Activated naive CD4-positive, alpha-beta T cell treated with anti-CD3 and anti-CD28 coated beads for 36 hours (primary cell): Measurements from ENCODE around the gene RIGI. TPM values are rescaled to one million over a fixed set of nuclear protein-coding genes. Genes with fewer than 3 reads are reported as not detected.
"Not testable (repeated sequence)": the region's sequence is repeated elsewhere in the genome, so short reads cannot be mapped to it uniquely, and the experiment has no call there.

ENCODE experiments used
- CTCF ChIA-PET: fragments of 350-600 bp; sonication (Branson Sonifier 250); formaldehyde crosslinking; loops from one replicate; lab custom pipeline; 2021; ENCODE audit warnings: antibody characterized with exemption; lab: Charles Lee
- DNase-seq: peaks from one replicate; pipeline ENCODE4 v3.0.0-alpha.2; 2020
- H3K27ac Mint-ChIP-seq: one replicate; pipeline ENCODE4 v1.8.0; 2021; ENCODE audit warnings: mild to moderate bottlenecking, mixed read lengths
- H3K27me3 Mint-ChIP-seq: one replicate; pipeline ENCODE4 v1.8.0; 2021; ENCODE audit warnings: low read depth, mixed read lengths
- H3K36me3 Mint-ChIP-seq: one replicate; pipeline ENCODE4 v1.8.0; 2021; ENCODE audit warnings: low read depth, mixed read lengths
- H3K4me1 Mint-ChIP-seq: one replicate; pipeline ENCODE4 v1.8.0; 2021; ENCODE audit warnings: low read depth, mixed read lengths
- H3K4me3 Mint-ChIP-seq: one replicate; pipeline ENCODE4 v1.8.0; 2021; ENCODE audit warnings: mild to moderate bottlenecking, moderate library complexity, mixed read lengths
- H3K9me3 Mint-ChIP-seq: one replicate; pipeline ENCODE4 v1.8.0; 2021; ENCODE audit warnings: mixed read lengths
- intact Hi-C: fragments of 100-400 bp; cut with micrococcal nuclease; formaldehyde crosslinking; loops from one replicate; pipeline ENCODE4 v1.15.1; 2023
- total RNA-seq, 2 experiments: library from RNA; stranded (reverse); gene quantifications; one replicate each; pipeline ENCODE4 v1.2.3, GENCODE V29; 2021

RIGI gene
- total RNA-seq, 2 experiments from 2014 or later = 7.5 to 8.4 TPM

GRCh38 chr9:32554107-32554506 lies 28.1 kb upstream of the RIGI start:
- intact Hi-C loops = loop anchor here (10.0 kb wide), 1 partner anchor 901 kb away; no protein-coding TSS in a partner anchor
- Mint-ChIP-seq H3K27ac (no peak overlapping the region), H3K4me3 (no peak overlapping the region), H3K4me1 (peaks cover 40% of the 10 kb centered on the region), H3K9me3 (no peaks in the 10 kb centered on the region), H3K36me3 (peaks cover 29% of the 10 kb centered on the region), H3K27me3 (no peaks in the 10 kb centered on the region)
- CTCF ChIA-PET = interaction anchor here (1.0 to 2.8 kb wide), 6 partner anchors 12 to 446 kb away, joined by 3 to 14 read pairs (median 5); no protein-coding TSS in a partner anchor
- DNase-seq = no peak

- peak; percentile 91 for DNase-seq
- H3K4me1 Mint-ChIP-seq = peaks cover 43% of the 10 kb centered on the region
- no peaks in the 10 kb centered on the region for H3K27me3 Mint-ChIP-seq
- intact Hi-C loops = loop anchor here (1.0 to 10.0 kb wide), 9 partner anchors 9 to 902 kb away; partner anchors contain the start of genes ACO1, APTX, BAG1 and NFX1
- peak within 1 kb of the TSS; percentile 99 for H3K27ac Mint-ChIP-seq
- peaks cover 36% of the 10 kb centered on the region for H3K36me3 Mint-ChIP-seq
- H3K4me3 Mint-ChIP-seq = peak within 1 kb of the TSS; percentile 95
- CTCF ChIA-PET = interaction anchor here (0.6 to 3.1 kb wide), 5 partner anchors 9 to 580 kb away, joined by 3 to 12 read pairs (median 10); partner anchors contain the start of genes NDUFB6 and RIGI
- H3K9me3 Mint-ChIP-seq = no peaks in the 10 kb centered on the region
Measured at GRCh38 chr9:32552172-32552872, 26.3 kb upstream of the RIGI start, which contains the start of the genes SMIM27 and TOPORS. Gene SMIM27, plus strand, starts transcription at chr9:32552327. Its CDS starts 108 bp downstream, at chr9:32552435. Gene TOPORS, minus strand, starts transcription at chr9:32552586. Its CDS starts 150 bp downstream, at chr9:32552436.

GRCh38 chr9:32551276-32552051 lies 25.5 kb upstream of the RIGI start:
- Mint-ChIP-seq H3K27ac (peak overlapping the region; percentile 99), H3K4me3 (peak overlapping the region; percentile 95), H3K27me3 (no peaks in the 10 kb centered on the region), H3K4me1 (peaks cover 48% of the 10 kb centered on the region), H3K36me3 (peaks cover 38% of the 10 kb centered on the region), H3K9me3 (no peaks in the 10 kb centered on the region)
- CTCF ChIA-PET = interaction anchor here (1.8 to 3.1 kb wide), 4 partner anchors 21 to 26 kb away, joined by 8 to 15 read pairs (median 11); partner anchors contain the start of genes NDUFB6 and RIGI
- intact Hi-C loops = loop anchor here (1.0 to 10.0 kb wide), 13 partner anchors 10 to 903 kb away; partner anchors contain the start of genes ACO1, APTX, B4GALT1 and BAG1
- DNase-seq = peak; percentile 57

GRCh38 chr9:32550562-32551275 lies 24.7 kb upstream of the RIGI start:
- H3K36me3 Mint-ChIP-seq = peaks cover 34% of the 10 kb centered on the region
- CTCF ChIA-PET = interaction anchor here (0.6 to 3.1 kb wide), 6 partner anchors 21 to 674 kb away, joined by 3 to 15 read pairs (median 8); partner anchors contain the start of genes NDUFB6 and RIGI
- peak overlapping the region; percentile 99 for H3K27ac Mint-ChIP-seq
- peaks cover 43% of the 10 kb centered on the region for H3K4me1 Mint-ChIP-seq
- peak; percentile 93 for DNase-seq
- intact Hi-C loops = loop anchor here (1.0 to 10.0 kb wide), 5 partner anchors 24 to 904 kb away; partner anchors contain the start of genes B4GALT1, DNAJA1 and RIGI
- H3K4me3 Mint-ChIP-seq = peak overlapping the region; percentile 95
- no peaks in the 10 kb centered on the region for H3K9me3 Mint-ChIP-seq
- H3K27me3 Mint-ChIP-seq = no peaks in the 10 kb centered on the region

GRCh38 chr9:32550150-32550561 lies 24.2 kb upstream of the RIGI start:
- Mint-ChIP-seq H3K27me3 (no peaks in the 10 kb centered on the region), H3K9me3 (no peaks in the 10 kb centered on the region), H3K27ac (peak overlapping the region; percentile 66), H3K4me1 (peaks cover 43% of the 10 kb centered on the region), H3K36me3 (peaks cover 34% of the 10 kb centered on the region), H3K4me3 (peak overlapping the region; percentile 95)
- CTCF ChIA-PET = interaction anchor here (0.6 to 3.1 kb wide), 7 partner anchors 20 to 674 kb away, joined by 3 to 15 read pairs (median 8); partner anchors contain the start of genes NDUFB6 and RIGI
- intact Hi-C loops = loop anchor here (10.0 kb wide), 1 partner anchor 905 kb away; no protein-coding TSS in a partner anchor
- DNase-seq = no peak

GRCh38 chr9:32548213-32548612 lies 22.2 kb upstream of the RIGI start:
- H3K27ac Mint-ChIP-seq, H3K9me3 Mint-ChIP-seq, H3K27me3 Mint-ChIP-seq, intact Hi-C loops, DNase-seq, H3K4me3 Mint-ChIP-seq, CTCF ChIA-PET: not testable (repeated sequence)
- Mint-ChIP-seq H3K4me1 (peaks cover 31% of the 10 kb centered on the region), H3K36me3 (peaks cover 39% of the 10 kb centered on the region)

GRCh38 chr9:32545884-32546283 lies 19.9 kb upstream of the RIGI start:
- intact Hi-C loops = no loop called here
- H3K27ac Mint-ChIP-seq = no peak overlapping the region
- no peaks in the 10 kb centered on the region for H3K9me3 Mint-ChIP-seq
- no peak overlapping the region for H3K4me3 Mint-ChIP-seq
- no peaks in the 10 kb centered on the region for H3K27me3 Mint-ChIP-seq
- H3K4me1 Mint-ChIP-seq = peaks cover 29% of the 10 kb centered on the region
- peaks cover 46% of the 10 kb centered on the region for H3K36me3 Mint-ChIP-seq
- CTCF ChIA-PET = interaction anchor here (1.6 kb wide), 1 partner anchor 26 kb away, joined by 7 read pairs; no protein-coding TSS in a partner anchor
- no peak for DNase-seq

- intact Hi-C loops = no loop called here
- no peak overlapping the region for H3K4me3 Mint-ChIP-seq
- no peak overlapping the region for H3K27ac Mint-ChIP-seq
- peaks cover 27% of the 10 kb centered on the region for H3K36me3 Mint-ChIP-seq
- H3K4me1 Mint-ChIP-seq = peaks cover 10% of the 10 kb centered on the region
- CTCF ChIA-PET = interaction anchor here (1.2 to 2.0 kb wide), 2 partner anchors 9 to 37 kb away, joined by 5 read pairs; no protein-coding TSS in a partner anchor
- no peaks in the 10 kb centered on the region for H3K9me3 Mint-ChIP-seq
- no peaks in the 10 kb centered on the region for H3K27me3 Mint-ChIP-seq
- no peak for DNase-seq
Measured at GRCh38 chr9:32543047-32543446, 17.1 kb upstream of the RIGI start.

GRCh38 chr9:32533816-32534215 lies 7.8 kb upstream of the RIGI start:
- Mint-ChIP-seq H3K4me1 (peaks cover 3% of the 10 kb centered on the region), H3K36me3 (peaks cover 3% of the 10 kb centered on the region), H3K9me3 (no peaks in the 10 kb centered on the region), H3K27me3 (no peaks in the 10 kb centered on the region), H3K27ac (no peak overlapping the region), H3K4me3 (no peak overlapping the region)
- DNase-seq = no peak
- intact Hi-C loops = no loop called here
- CTCF ChIA-PET = interaction anchor here (0.8 to 1.4 kb wide), 3 partner anchors 8 to 46 kb away, joined by 3 to 5 read pairs (median 4); partner anchors contain the start of gene RIGI

- intact Hi-C loops = no loop called here
- DNase-seq = no peak
- no peaks in the 10 kb centered on the region for H3K27me3 Mint-ChIP-seq
- no peak overlapping the region for H3K4me3 Mint-ChIP-seq
- H3K9me3 Mint-ChIP-seq = no peaks in the 10 kb centered on the region
- H3K27ac Mint-ChIP-seq = no peak overlapping the region
- CTCF ChIA-PET = interaction anchor here (1.4 kb wide), 1 partner anchor 46 kb away, joined by 3 read pairs; no protein-coding TSS in a partner anchor
- H3K4me1 Mint-ChIP-seq = peaks cover 3% of the 10 kb centered on the region
- H3K36me3 Mint-ChIP-seq = peaks cover 3% of the 10 kb centered on the region
Measured at GRCh38 chr9:32533336-32533735, 7.3 kb upstream of the RIGI start.

- intact Hi-C loops = loop anchor here (1.0 to 5.0 kb wide), 5 partner anchors 25 to 641 kb away; partner anchors contain the start of genes ACO1 and B4GALT1
- H3K36me3 Mint-ChIP-seq = peaks cover 11% of the 10 kb centered on the region
- H3K9me3 Mint-ChIP-seq = peaks cover 10% of the 10 kb centered on the region
- H3K27me3 Mint-ChIP-seq = no peaks in the 10 kb centered on the region
- DNase-seq = no peak
- CTCF ChIA-PET = interaction anchor here (0.7 to 2.9 kb wide), 12 partner anchors 10 to 149 kb away, joined by 3 to 33 read pairs (median 4); partner anchors contain the start of genes ACO1 and NDUFB6
- H3K27ac Mint-ChIP-seq = peak overlapping the region; percentile 84
- peak overlapping the region; percentile 77 for H3K4me3 Mint-ChIP-seq
- peaks cover 32% of the 10 kb centered on the region for H3K4me1 Mint-ChIP-seq
Measured at GRCh38 chr9:32526707-32527048, 682 bp upstream of the RIGI start.
